NCI-H2107 (cell line): ENCODE results near the gene NDE1.
"Not testable (repeated sequence)": the region's sequence is repeated elsewhere in the genome, so short reads cannot be mapped to it uniquely, and the experiment has no call there.

Source experiments
- DNase-seq: peaks from one replicate; lab custom pipeline; 2025; lab: John Stamatoyannopoulos, UW

NDE1 gene

GRCh38 chr16:15699819-15700218 lies 49.8 kb downstream of the NDE1 start:
- no peak for DNase-seq

GRCh38 chr16:15701367-15701766 lies 51.3 kb downstream of the NDE1 start:
- no peak for DNase-seq

- DNase-seq = no peak
Observed at GRCh38 chr16:15701975-15702970, 52.2 kb downstream of the NDE1 start.

- no peak for DNase-seq
Observed at GRCh38 chr16:15703029-15703736, 53.1 kb downstream of the NDE1 start.

- peak; percentile 10 for DNase-seq
Observed at GRCh38 chr16:15704545-15704987, 54.5 kb downstream of the NDE1 start.

GRCh38 chr16:15705064-15705565 lies 55.1 kb downstream of the NDE1 start:
- DNase-seq = no peak

GRCh38 chr16:15707332-15707731 lies 57.3 kb downstream of the NDE1 start:
- DNase-seq = no peak

GRCh38 chr16:15708096-15708495 lies 58.1 kb downstream of the NDE1 start:
- no peak for DNase-seq

GRCh38 chr16:15708997-15709396 lies 59.0 kb downstream of the NDE1 start:
- no peak for DNase-seq

GRCh38 chr16:15714393-15715172 lies 64.5 kb downstream of the NDE1 start:
- no peak for DNase-seq

- no peak for DNase-seq
Observed at GRCh38 chr16:15715221-15715620, 65.2 kb downstream of the NDE1 start.

GRCh38 chr16:15716694-15717447 lies 66.8 kb downstream of the NDE1 start:
- DNase-seq = no peak

GRCh38 chr16:15721018-15721417 lies 71.0 kb downstream of the NDE1 start:
- no peak for DNase-seq

GRCh38 chr16:15723808-15724207 lies 73.8 kb downstream of the NDE1 start:
- no peak for DNase-seq

GRCh38 chr16:15725641-15726240 lies 75.7 kb downstream of the NDE1 start:
- no peak for DNase-seq

- no peak for DNase-seq
Observed at GRCh38 chr16:15726715-15727114, 76.7 kb downstream of the NDE1 start.

GRCh38 chr16:15727697-15728096 lies 77.7 kb downstream of the NDE1 start:
- not testable (repeated sequence) for DNase-seq

GRCh38 chr16:15729152-15729551 lies 79.1 kb downstream of the NDE1 start:
- DNase-seq = no peak

- DNase-seq = no peak
Observed at GRCh38 chr16:15732416-15732815, 82.4 kb downstream of the NDE1 start.

- DNase-seq = no peak
Observed at GRCh38 chr16:15735610-15736009, 85.6 kb downstream of the NDE1 start.

- DNase-seq = no peak
Observed at GRCh38 chr16:15736529-15736928, 86.5 kb downstream of the NDE1 start.
